Activated naive CD4-positive, alpha-beta T cell treated with Interleukin-2 at 50 U/mL for 16 hours (primary cell): ENCODE results near the gene NUAK2.

ENCODE experiments used
- DNase-seq: peaks from one replicate; pipeline ENCODE4 v3.0.0-alpha.2; 2020

The NUAK2 gene

DNA sequence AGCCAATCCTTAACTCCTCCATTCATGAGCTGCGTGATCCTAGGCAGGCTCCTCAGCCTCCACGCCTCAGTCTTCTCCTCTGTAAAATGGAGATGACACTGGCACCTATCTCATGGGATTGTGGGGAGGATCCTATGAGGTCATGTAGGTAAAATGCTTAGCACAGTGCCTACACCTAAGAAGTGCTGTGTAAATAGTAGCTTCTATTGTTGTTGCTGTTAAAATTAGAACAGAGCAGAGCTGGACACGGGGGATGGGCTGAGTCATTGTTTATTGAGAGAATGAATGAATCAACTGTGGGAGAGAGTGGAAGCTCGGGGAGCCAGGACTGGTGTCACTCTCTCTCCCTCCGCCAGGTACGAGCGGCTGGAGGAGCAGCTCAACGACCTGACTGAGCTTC lies 50.8 kb downstream of the NUAK2 start:
- DNase-seq: no peak

DNA sequence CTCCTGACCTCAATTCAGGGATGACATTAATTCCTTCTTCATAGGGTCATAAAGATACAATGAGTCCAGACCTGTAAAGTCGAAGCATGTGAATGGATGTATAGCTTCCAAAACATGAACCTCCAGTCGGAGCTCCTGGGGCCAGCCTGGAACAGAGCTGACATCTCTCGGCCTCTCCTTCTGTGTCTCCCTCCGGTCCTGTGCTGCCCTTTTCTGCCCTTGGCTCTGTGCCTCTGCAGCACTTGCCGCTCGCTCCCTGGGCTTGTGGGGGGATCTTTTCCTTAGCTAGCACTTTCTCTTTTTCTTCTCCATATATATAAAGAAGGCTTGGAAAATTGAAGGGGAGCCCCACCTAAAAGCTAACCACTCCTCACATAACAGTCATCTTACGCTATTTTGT lies 51.3 kb downstream of the NUAK2 start:
- DNase-seq: no peak

GRCh38 chr1:205269711-205270110 lies 51.8 kb downstream of the NUAK2 start:
- no peak for DNase-seq

DNA sequence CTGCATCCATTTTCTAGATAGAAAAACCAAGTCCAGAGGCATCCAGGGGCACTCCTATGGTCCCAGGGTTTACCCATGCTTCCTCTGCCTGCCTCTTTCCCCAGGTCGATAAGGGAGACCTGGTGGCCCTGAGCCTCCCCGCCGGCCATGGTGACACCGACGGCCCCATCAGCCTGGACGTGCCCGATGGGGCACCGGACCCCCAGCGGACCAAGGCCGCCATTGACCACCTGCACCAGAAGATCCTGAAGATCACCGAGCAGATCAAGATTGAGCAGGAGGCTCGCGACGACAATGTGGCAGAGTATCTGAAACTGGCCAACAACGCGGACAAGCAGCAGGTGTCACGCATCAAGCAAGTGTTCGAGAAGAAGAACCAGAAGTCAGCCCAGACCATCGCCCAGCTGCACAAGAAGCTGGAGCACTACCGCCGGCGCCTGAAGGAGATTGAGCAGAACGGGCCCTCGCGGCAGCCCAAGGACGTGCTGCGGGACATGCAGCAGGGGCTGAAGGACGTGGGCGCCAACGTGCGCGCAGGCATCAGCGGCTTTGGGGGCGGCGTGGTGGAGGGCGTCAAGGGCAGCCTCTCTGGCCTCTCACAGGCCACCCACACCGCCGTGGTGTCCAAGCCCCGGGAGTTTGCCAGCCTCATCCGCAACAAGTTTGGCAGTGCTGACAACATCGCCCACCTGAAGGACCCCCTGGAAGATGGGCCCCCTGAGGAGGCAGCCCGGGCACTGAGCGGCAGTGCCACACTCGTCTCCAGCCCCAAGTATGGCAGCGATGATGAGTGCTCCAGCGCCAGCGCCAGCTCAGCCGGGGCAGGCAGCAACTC lies 52.5 kb downstream of the NUAK2 start:
- no peak for DNase-seq

DNA sequence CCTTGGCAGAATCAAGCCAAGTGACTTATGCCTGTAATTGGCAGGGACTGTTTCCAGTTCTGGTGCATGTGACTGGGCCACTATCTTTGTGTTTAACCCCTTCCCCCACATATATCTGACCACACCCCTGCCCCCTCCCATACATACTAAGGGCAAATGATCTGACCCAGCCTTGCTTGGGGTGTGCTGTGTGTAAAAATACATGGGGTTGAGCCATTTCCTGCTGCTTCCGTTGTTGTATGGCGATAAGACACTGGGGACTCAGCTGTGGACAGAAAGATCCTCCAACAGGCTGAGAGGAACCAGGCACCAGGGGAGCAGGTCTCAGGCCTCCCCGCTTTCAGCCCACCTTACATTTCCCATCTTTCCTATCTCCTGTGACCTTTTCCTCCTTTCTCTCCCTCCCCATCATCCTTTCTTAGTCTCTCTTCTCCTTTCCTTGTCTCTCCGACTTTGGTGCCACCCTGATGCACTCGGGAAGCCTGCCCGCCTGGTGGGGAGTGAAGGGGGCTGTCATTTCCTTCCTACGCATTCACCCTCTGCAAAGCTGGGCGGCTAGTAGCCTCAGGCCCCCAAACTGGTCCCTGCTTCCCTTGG lies 54.1 kb downstream of the NUAK2 start:
- no peak for DNase-seq

DNA sequence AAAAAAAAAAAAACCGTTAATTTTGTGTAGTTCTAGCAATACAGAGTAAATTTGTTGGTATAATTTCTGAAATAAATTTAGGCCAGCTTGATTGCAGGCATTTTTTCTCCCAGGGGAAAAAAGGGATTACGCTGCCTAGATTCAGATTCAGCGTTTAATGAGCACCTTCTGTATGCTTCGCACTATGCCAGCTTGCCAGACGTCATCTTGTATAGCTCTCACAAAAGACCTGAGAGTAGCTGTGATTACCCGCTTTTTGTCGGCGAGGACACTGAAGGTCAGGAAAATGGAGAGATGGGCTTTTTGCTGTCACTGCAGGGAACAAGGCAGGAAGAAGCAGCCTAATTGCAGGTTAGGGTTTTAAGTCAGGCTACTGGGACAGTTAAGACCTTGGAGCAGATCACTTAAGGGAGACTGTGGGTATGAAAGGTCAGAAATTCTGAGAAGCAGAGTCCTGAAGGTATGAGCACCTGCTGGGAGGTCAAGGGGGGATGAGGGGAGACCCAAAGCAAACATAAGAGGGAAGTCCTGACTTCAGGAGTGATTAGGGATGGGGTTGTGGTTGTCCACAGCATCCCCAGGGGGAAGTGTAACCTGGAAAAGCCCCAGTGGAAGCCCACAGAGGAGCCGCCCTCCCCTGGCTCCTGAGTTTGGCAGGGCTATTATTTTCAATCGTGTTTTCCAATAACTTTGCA lies 54.8 kb downstream of the NUAK2 start:
- DNase-seq: no peak

- DNase-seq: no peak
These were observed 57.9 kb downstream of the NUAK2 start for GRCh38 chr1:205263580-205264190.

DNA sequence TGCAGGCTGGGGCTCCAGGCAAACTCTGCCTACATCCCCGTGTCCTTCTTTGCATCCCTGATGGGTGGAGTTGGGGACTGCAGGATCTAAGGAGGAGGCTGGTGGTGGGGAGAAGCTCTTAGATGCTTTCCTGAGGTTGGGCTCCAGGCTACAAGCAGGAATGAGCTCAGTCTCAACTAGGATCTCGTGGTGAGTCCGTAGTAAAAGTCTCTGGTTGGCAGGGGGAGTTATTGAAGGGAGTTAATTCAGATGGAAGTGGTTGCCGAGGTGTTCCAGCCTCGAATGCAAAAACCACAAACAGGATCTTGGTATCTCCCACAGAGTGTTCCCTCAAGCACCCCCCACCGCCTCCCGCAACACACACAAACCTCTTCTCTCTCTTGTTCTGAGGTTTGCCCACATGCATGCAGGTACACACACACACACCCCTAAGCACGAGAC lies 58.8 kb downstream of the NUAK2 start:
- DNase-seq: no peak

DNA sequence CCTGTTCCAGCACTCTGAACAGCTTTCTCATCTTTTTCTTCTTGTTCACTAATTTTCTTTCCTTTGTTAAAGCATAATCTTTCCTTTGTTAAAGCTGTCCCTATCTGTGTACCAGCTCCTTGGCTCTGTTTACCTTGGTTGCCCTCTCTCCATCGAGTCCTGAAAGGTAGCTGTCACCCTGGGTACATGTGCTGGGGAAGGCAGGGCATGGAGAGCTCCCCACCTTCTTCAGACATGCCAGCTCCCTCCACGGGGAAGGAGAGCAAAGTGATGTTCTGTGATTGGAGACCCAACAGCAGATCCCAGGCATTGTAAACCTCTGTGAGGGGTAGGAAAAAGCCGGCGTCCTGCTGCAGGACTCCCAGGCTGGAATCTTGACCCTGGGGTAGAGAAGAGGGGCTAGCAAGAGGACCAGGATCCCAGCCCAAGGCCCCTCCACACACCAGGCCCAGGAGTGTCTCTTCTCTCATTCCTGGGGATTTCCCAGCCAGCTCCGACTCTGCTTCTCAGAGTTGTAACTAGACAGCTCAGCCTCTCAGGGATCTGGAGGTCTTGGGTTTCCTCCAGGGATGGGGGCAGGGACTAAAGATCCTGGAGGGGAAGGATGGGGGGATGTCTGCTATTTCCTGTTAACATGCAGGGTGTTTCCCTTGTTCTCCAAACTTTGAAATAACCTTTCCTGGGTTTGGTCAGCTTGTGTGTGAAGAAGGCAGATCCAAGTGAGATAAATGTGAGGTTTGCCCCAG lies 59.4 kb downstream of the NUAK2 start:
- DNase-seq: no peak

DNA sequence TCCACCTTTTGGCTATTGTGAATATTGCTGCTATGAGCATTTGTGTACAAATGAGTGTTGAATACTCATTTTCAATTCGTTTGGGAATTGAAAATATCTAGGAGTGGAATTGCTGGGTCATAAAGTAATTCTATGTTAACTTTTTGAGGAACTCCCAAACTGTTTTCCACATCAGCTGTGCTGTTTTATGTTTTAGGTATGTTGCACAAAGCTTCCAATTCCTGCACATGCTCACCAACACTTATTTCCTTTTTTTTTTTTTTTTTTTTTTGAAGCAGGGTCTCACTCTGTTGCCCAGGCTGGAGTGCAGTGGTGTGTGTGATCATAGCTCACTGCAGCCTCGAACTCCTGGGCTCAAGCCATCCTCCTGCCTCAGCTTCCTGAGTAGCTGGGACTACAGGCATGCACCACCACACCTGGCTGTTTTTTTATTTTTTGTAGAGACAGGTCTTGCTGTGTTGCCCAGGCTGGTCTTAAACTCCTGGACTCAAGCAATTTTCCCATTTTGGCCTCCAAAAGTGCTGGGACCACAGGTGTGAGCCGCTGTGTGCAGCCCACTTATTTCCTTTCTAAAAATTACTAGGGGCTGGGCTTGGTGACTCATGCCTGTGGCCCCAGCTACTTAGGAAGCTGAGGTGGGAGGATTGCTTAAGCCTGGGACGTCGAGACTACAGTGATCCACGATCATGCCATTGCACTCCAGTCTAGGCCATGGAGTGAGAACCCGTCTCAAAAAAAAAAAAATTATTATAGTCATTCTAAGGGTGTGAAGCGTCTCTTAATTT lies 60.4 kb downstream of the NUAK2 start:
- DNase-seq: no peak

- no peak for DNase-seq
These were observed 61.5 kb downstream of the NUAK2 start for GRCh38 chr1:205259998-205260397.

GRCh38 chr1:205259324-205259832 lies 62.2 kb downstream of the NUAK2 start:
- no peak for DNase-seq

GRCh38 chr1:205258719-205259118 lies 62.8 kb downstream of the NUAK2 start:
- DNase-seq: no peak

- DNase-seq: no peak
These were observed 63.3 kb downstream of the NUAK2 start for GRCh38 chr1:205258261-205258691.

DNA sequence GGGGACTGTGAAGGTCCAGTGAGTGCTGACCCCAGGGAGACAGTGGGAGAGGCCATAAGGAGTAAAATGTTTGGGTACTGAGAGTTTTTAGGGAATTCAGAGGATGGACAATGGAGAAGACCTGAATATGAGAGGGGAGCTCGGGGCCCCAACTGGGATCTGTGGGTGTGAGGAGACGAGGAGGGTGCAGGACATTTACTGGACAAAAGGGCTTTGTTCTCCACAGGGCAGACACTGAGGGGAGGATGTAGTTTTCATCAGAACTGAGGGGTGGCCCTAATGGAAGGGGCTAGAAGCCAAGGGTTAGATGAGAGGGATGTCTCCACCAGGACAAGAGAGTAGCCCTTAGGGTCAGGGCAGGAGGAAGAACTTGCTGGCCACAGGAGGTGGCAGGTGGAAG lies 63.8 kb downstream of the NUAK2 start:
- DNase-seq: no peak

GRCh38 chr1:205256951-205257625 lies 64.5 kb downstream of the NUAK2 start:
- DNase-seq: no peak

- DNase-seq: peak; percentile 86
These were observed 65.4 kb downstream of the NUAK2 start for GRCh38 chr1:205255941-205256780.
